Right renal pelvis (tissue), 4 donors: Measurements from ENCODE around the gene ACP4. TPM values are rescaled to one million over a fixed set of nuclear protein-coding genes. Genes with fewer than 3 reads are reported as not detected.
"Not testable (repeated sequence)": the region's sequence is repeated elsewhere in the genome, so short reads cannot be mapped to it uniquely, and the experiment has no call there.

Source experiments
- DNase-seq, 4 donors: peaks; one replicate each; pipeline ENCODE4 v3.0.0-alpha.2; 2013; ENCODE audit warnings: low read depth in 4 of 4, low spot score in 3 of 4, missing footprints in 1 of 4
- polyA plus RNA-seq, 4 donors: library from polyadenylated mRNA; unstranded; fragments of 120-200 nt; gene quantifications; one replicate each; pipeline ENCODE4 v1.2.1, GENCODE V29; 2013; ENCODE audit not compliant: insufficient read length in 4 of 4

Gene ACP4
- under 1 TPM in 1 of 4 donors, not detected in 3; 0.21 TPM for polyA plus RNA-seq

GRCh38 chr19:50790396-50790795 lies at the start of gene ACP4:
ACP4 (plus strand) TSS chr19:50790415; CDS start chr19:50790415, 0 bp downstream.
- no peak for DNase-seq

DNA sequence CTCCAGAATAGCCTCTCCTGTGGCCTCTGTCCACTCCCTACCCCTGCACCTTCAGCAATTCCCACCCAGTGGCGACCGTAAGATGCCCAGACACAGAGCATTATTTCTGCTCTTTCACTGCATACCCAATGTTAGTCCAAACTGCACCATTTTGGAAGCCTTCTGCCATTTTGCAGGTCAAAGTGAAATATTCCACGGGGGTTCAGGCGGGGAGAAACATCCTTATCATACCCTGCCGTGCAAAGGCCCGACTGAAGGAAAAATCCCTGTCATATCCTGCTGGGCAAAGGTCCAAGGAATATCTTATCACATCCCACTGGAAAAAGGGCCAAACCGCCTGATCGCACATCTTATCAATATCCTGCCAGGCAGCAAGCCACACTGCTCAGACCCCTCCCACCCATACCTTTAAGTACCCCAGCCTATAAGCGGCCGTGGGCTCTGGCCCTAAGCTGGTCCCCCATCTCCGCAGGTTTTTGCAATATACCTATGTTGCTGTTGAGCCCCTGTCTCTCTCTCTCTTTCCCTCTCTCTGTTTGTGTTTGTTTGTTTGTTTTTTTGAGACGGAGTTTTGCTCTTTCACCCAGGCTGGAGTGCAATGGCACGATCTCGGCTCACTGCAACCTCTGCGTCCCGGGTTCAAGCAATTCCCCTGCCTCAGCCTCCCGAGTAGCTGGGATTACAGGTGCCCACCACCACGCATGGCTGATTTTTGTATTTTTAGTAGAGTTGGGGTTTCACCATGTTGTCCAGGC lies 48.9 kb upstream of the ACP4 start:
- no peak for DNase-seq

GRCh38 chr19:50743537-50743936 lies 46.7 kb upstream of the ACP4 start:
- DNase-seq: no peak

GRCh38 chr19:50745221-50745620 lies 45.0 kb upstream of the ACP4 start:
- no peak for DNase-seq

- DNase-seq: not testable (repeated sequence)
Measured at GRCh38 chr19:50747141-50747540, 43.1 kb upstream of the ACP4 start.

- DNase-seq: no peak
Measured at GRCh38 chr19:50749490-50749889, 40.7 kb upstream of the ACP4 start.

DNA sequence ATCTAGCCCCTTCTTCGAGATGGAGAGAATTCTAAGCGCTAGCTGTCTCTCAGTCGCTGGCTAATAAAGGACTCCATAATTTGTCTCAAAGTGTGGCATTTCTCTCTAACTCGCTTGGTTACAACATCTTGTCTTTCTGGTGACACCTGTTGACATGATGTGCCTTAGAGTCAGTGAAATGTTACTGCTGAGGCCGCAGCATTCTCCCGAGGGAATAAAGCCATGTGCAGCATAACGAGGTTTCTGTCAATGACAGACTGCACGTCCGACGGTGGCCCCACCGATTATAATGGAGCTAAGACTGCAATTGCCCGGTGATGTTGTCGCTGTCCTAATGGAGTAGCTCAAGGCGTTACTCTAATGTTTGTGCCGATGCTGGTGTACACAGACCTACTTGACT lies 40.2 kb upstream of the ACP4 start:
- DNase-seq: no peak

DNA sequence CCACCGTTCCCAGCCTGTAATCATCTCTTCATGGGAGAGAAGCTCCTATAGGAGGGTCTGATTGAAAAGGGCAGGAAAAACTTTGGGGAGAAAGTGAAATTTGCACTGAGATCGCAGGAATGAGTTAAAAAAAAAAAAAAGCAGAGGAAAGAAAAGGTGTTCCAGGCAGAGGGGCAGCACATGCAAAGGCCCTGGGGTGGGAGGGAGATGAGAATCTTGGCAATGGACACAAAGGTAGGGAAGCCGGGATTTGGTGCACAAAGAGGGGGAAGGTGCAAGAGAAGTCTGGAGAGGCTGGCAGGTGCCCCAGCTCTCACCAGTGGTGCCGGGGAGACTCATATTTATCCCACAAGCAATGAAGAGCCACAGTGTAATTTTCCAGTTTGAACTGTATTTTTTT lies 36.3 kb upstream of the ACP4 start:
- no peak for DNase-seq

- not testable (repeated sequence) for DNase-seq
Measured at GRCh38 chr19:50756244-50756643, 34.0 kb upstream of the ACP4 start.

DNA sequence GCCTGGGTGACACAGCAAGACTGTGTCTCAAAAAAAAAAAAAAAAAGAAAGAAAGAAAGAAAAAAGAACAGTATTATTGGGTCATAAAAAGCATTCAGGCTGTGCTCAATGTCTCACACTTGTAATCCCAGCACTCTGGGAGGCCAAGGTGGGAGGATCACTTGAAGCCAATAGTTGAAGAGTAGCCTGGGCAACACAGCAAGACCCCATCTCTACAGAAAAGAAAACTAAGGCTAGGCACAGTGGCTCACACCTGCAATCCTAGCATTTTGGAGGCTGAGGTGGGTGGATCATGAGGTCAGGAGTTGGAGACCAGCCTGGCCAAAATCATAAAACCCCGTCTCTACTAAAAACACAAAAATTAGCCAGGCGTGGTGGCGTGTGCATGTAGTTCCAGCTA lies 32.6 kb upstream of the ACP4 start:
- DNase-seq: not testable (repeated sequence)

GRCh38 chr19:50759076-50759475 lies 31.1 kb upstream of the ACP4 start:
- not testable (repeated sequence) for DNase-seq

DNA sequence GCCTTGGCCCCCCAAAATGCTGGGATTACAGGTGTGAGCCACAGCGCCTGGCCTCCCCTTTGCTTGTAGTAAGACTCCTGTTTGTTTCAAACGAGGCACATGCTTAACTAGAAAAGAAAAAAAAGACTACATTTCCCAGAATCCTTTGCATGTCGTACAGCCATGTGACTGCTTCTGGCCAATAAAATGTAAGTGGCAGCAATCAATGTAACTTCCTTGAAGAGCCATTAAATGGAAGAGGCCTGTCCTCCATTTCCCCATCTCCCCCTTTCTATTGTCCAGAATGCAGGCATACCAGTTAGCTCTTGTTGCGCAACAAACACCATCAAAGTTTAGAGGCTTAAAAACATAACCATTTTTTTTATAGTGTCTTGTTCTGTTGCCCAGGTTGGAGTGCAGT lies 30.3 kb upstream of the ACP4 start:
- no peak for DNase-seq

- DNase-seq: not testable (repeated sequence)
Measured at GRCh38 chr19:50761501-50761900, 28.7 kb upstream of the ACP4 start.

GRCh38 chr19:50763521-50763920 lies 26.7 kb upstream of the ACP4 start:
- DNase-seq: not testable (repeated sequence)

DNA sequence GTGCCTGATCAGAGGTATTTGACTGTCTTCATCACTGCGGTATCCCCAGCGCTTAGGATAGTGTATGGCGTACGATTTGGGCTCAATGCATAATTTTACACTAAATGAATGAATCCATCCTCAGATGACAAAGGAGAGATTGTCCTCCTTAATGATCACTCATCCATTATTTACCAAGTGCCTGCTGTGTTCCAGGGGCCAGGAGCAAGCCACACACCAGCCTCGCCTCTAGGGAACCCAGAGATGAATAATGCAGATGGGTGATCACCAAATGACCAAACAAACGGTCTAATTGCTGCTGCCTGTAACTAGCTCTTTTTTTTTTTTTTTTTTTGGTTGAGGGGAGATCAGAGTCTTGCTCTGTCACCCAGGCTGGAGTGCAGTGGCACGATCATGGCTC lies 25.8 kb upstream of the ACP4 start:
- no peak for DNase-seq

GRCh38 chr19:50766746-50767145 lies 23.5 kb upstream of the ACP4 start:
- DNase-seq: not testable (repeated sequence)

DNA sequence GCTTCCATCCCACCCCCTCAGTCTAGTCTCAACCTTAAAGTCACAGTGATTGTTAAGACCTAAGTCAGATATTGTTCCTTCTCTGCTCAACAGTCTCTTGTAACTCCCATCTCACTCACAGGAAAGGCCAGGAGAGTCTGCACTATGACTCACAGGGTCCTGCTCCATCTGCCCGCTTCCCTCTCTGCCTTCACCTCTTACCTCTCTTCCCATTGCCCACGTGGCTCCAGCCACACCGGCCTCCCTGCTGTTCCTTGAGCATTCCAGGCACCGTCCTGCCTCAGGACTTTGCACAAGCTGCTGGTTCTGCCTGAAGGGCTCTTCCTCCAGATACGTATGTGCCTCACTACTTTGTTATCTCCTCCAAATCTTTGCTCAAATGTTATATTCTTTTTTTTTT lies 23.0 kb upstream of the ACP4 start:
- not testable (repeated sequence) for DNase-seq

DNA sequence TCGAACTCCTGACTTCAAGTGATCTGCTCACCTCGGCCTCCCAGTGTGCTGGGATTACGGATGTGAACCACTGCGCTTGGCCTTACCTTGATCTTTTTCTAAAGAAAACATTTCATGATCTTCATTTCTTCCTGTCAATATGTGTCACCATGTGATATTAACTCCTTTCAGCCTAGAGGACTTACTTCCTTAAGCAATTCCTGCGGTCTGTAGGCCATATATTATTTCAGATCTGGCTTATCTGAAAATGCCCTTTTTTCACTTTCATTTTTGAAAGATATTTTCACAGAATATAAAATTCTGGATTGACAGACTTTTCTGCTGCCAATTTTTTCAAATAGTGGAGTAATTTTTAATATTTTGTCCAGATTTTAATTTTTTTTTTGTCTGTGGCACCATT lies 21.9 kb upstream of the ACP4 start:
- DNase-seq: no peak

GRCh38 chr19:50770164-50770563 lies 20.1 kb upstream of the ACP4 start, which contains the start of gene GPR32:
GPR32 (plus strand) TSS chr19:50770464; CDS start chr19:50770601, 137 bp downstream.
- not testable (repeated sequence) for DNase-seq

DNA sequence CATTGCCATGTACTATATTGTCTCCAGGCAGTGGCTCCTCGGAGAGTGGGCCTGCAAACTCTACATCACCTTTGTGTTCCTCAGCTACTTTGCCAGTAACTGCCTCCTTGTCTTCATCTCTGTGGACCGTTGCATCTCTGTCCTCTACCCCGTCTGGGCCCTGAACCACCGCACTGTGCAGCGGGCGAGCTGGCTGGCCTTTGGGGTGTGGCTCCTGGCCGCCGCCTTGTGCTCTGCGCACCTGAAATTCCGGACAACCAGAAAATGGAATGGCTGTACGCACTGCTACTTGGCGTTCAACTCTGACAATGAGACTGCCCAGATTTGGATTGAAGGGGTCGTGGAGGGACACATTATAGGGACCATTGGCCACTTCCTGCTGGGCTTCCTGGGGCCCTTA lies 19.3 kb upstream of the ACP4 start:
- DNase-seq: no peak

- no peak for DNase-seq
Measured at GRCh38 chr19:50772476-50772875, 17.7 kb upstream of the ACP4 start.

- not testable (repeated sequence) for DNase-seq
Measured at GRCh38 chr19:50772912-50773311, 17.3 kb upstream of the ACP4 start.
